ENCODE data around the gene ALDH1A2.

The ALDH1A2 gene

GRCh38 chr15:57923306-57923705 is 142.2 kb downstream of the ALDH1A2 start:
- POLR2A ChIA-PET = interaction anchor here (0.5 kb wide), 1 partner anchor 171 kb away, joined by 3 read pairs; no protein-coding TSS in a partner anchor
- H3K4me1 ChIP-seq (ENCODE audit: control extremely low read depth in 1 of 4, control insufficient read depth in 4 of 4, insufficient read depth in 4 of 4, low read length in 3 of 4) = no peaks in the 10 kb centered on the region
- no peaks in the 10 kb centered on the region for H3K9me3 ChIP-seq (ENCODE audit: control extremely low read depth in 1 of 5, control insufficient read depth in 4 of 5, insufficient read depth in 2 of 5, low read depth in 1 of 5, low read length in 4 of 5)
- no peak overlapping the region for H3K27ac ChIP-seq (ENCODE audit: insufficient read depth in 1 of 2, low read depth in 1 of 2, low read length in 2 of 2, poor library complexity in 1 of 2, severe bottlenecking in 2 of 2)
- no peaks in the 10 kb centered on the region for H3K36me3 ChIP-seq (ENCODE audit: control insufficient read depth in 4 of 4, insufficient read depth in 4 of 4, low read length in 3 of 4)
- WGBS (ENCODE audit: insufficient coverage) = no CpG with 5 or more reads among the region's 1 CpG
- H3K27me3 ChIP-seq (replicated peaks in 2 of 5; ENCODE audit: control insufficient read depth in 4 of 5, insufficient read depth in 5 of 5, low read length in 4 of 5) = peaks cover 0 to 14% (median 10%) of the 10 kb centered on the region in 5 experiments
- CTCF ChIA-PET = no interaction called here
- no peak for DNase-seq
- H3K4me3 ChIP-seq (ENCODE audit: control insufficient read depth in 1 of 7, extremely low read depth in 1 of 7, insufficient read depth in 4 of 7, low read depth in 2 of 7, low read length in 6 of 7) = no peak overlapping the region

GRCh38 chr15:57922776-57923175 is 142.7 kb downstream of the ALDH1A2 start:
- no peak for DNase-seq
- no peaks in the 10 kb centered on the region for H3K4me1 ChIP-seq (ENCODE audit: control extremely low read depth in 1 of 4, control insufficient read depth in 4 of 4, insufficient read depth in 4 of 4, low read length in 3 of 4)
- POLR2A ChIA-PET = interaction anchor here (0.5 kb wide), 1 partner anchor 171 kb away, joined by 3 read pairs; no protein-coding TSS in a partner anchor
- H3K36me3 ChIP-seq (ENCODE audit: control insufficient read depth in 4 of 4, insufficient read depth in 4 of 4, low read length in 3 of 4) = no peaks in the 10 kb centered on the region
- H3K27me3 ChIP-seq (replicated peaks in 2 of 5; ENCODE audit: control insufficient read depth in 4 of 5, insufficient read depth in 5 of 5, low read length in 4 of 5) = peaks cover 0 to 14% (median 10%) of the 10 kb centered on the region in 5 experiments
- H3K4me3 ChIP-seq (ENCODE audit: control insufficient read depth in 1 of 7, extremely low read depth in 1 of 7, insufficient read depth in 4 of 7, low read depth in 2 of 7, low read length in 6 of 7) = no peak overlapping the region
- CTCF ChIA-PET = no interaction called here
- WGBS (ENCODE audit: insufficient coverage) = 88% methylated on average over 3 of the region's 5 CpGs
- no peak overlapping the region for H3K27ac ChIP-seq (ENCODE audit: insufficient read depth in 1 of 2, low read depth in 1 of 2, low read length in 2 of 2, poor library complexity in 1 of 2, severe bottlenecking in 2 of 2)
- H3K9me3 ChIP-seq (ENCODE audit: control extremely low read depth in 1 of 5, control insufficient read depth in 4 of 5, insufficient read depth in 2 of 5, low read depth in 1 of 5, low read length in 4 of 5) = peaks cover 0 to 4% (median 0%) of the 10 kb centered on the region in 5 experiments

GRCh38 chr15:57921371-57921770 is 144.1 kb downstream of the ALDH1A2 start:
- Histone ChIP-seq H3K9me3 (ENCODE audit: control extremely low read depth in 1 of 5, control insufficient read depth in 4 of 5, insufficient read depth in 2 of 5, low read depth in 1 of 5, low read length in 4 of 5) (peaks cover 0 to 4% (median 0%) of the 10 kb centered on the region in 5 experiments), H3K27ac (ENCODE audit: insufficient read depth in 1 of 2, low read depth in 1 of 2, low read length in 2 of 2, poor library complexity in 1 of 2, severe bottlenecking in 2 of 2) (no peak overlapping the region), H3K27me3 (replicated peaks in 2 of 5; ENCODE audit: control insufficient read depth in 4 of 5, insufficient read depth in 5 of 5, low read length in 4 of 5) (peaks cover 0 to 14% (median 6%) of the 10 kb centered on the region in 5 experiments), H3K4me1 (ENCODE audit: control extremely low read depth in 1 of 4, control insufficient read depth in 4 of 4, insufficient read depth in 4 of 4, low read length in 3 of 4) (no peaks in the 10 kb centered on the region), H3K36me3 (ENCODE audit: control insufficient read depth in 4 of 4, insufficient read depth in 4 of 4, low read length in 3 of 4) (no peaks in the 10 kb centered on the region), H3K4me3 (ENCODE audit: control insufficient read depth in 1 of 7, extremely low read depth in 1 of 7, insufficient read depth in 4 of 7, low read depth in 2 of 7, low read length in 6 of 7) (no peak overlapping the region)
- CTCF ChIA-PET = no interaction called here
- DNase-seq = no peak
- POLR2A ChIA-PET = no interaction called here
- WGBS (ENCODE audit: insufficient coverage) = no CpG with 5 or more reads among the region's 2 CpGs

- ChIA-PET CTCF (no interaction called here), POLR2A (no interaction called here)
- no peak overlapping the region for H3K27ac ChIP-seq (ENCODE audit: insufficient read depth in 1 of 2, low read depth in 1 of 2, low read length in 2 of 2, poor library complexity in 1 of 2, severe bottlenecking in 2 of 2)
- no peaks in the 10 kb centered on the region for H3K36me3 ChIP-seq (ENCODE audit: control insufficient read depth in 4 of 4, insufficient read depth in 4 of 4, low read length in 3 of 4)
- H3K27me3 ChIP-seq (replicated peaks in 2 of 5; ENCODE audit: control insufficient read depth in 4 of 5, insufficient read depth in 5 of 5, low read length in 4 of 5) = peaks cover 0 to 14% (median 8%) of the 10 kb centered on the region in 5 experiments
- H3K9me3 ChIP-seq (ENCODE audit: control extremely low read depth in 1 of 5, control insufficient read depth in 4 of 5, insufficient read depth in 2 of 5, low read depth in 1 of 5, low read length in 4 of 5) = peaks cover 0 to 4% (median 0%) of the 10 kb centered on the region in 5 experiments
- no peaks in the 10 kb centered on the region for H3K4me1 ChIP-seq (ENCODE audit: control extremely low read depth in 1 of 4, control insufficient read depth in 4 of 4, insufficient read depth in 4 of 4, low read length in 3 of 4)
- H3K4me3 ChIP-seq (ENCODE audit: control insufficient read depth in 1 of 7, extremely low read depth in 1 of 7, insufficient read depth in 4 of 7, low read depth in 2 of 7, low read length in 6 of 7) = no peak overlapping the region
- no peak for DNase-seq
- WGBS (ENCODE audit: insufficient coverage) = 92% methylated on average over 2 of the region's 5 CpGs
These were observed 144.6 kb downstream of the ALDH1A2 start for GRCh38 chr15:57920911-57921310.

GRCh38 chr15:57919754-57920153 is 145.8 kb downstream of the ALDH1A2 start:
- H3K27me3 ChIP-seq (replicated peaks in 2 of 5; ENCODE audit: control insufficient read depth in 4 of 5, insufficient read depth in 5 of 5, low read length in 4 of 5) = peaks cover 0 to 11% (median 9%) of the 10 kb centered on the region in 5 experiments
- no peak overlapping the region for H3K4me3 ChIP-seq (ENCODE audit: control insufficient read depth in 1 of 7, extremely low read depth in 1 of 7, insufficient read depth in 4 of 7, low read depth in 2 of 7, low read length in 6 of 7)
- CTCF ChIA-PET = no interaction called here
- no peak overlapping the region for H3K27ac ChIP-seq (ENCODE audit: insufficient read depth in 1 of 2, low read depth in 1 of 2, low read length in 2 of 2, poor library complexity in 1 of 2, severe bottlenecking in 2 of 2)
- POLR2A ChIA-PET = interaction anchor here (0.6 kb wide), 1 partner anchor 61 kb away, joined by 4 read pairs; no protein-coding TSS in a partner anchor
- no peaks in the 10 kb centered on the region for H3K36me3 ChIP-seq (ENCODE audit: control insufficient read depth in 4 of 4, insufficient read depth in 4 of 4, low read length in 3 of 4)
- H3K9me3 ChIP-seq (ENCODE audit: control extremely low read depth in 1 of 5, control insufficient read depth in 4 of 5, insufficient read depth in 2 of 5, low read depth in 1 of 5, low read length in 4 of 5) = peaks cover 0 to 4% (median 0%) of the 10 kb centered on the region in 5 experiments
- DNase-seq = no peak
- H3K4me1 ChIP-seq (ENCODE audit: control extremely low read depth in 1 of 4, control insufficient read depth in 4 of 4, insufficient read depth in 4 of 4, low read length in 3 of 4) = no peaks in the 10 kb centered on the region
- 94% methylated on average over 2 of the region's 2 CpGs for WGBS (ENCODE audit: insufficient coverage)

- Histone ChIP-seq H3K27me3 (replicated peaks in 2 of 5; ENCODE audit: control insufficient read depth in 4 of 5, insufficient read depth in 5 of 5, low read length in 4 of 5) (peaks cover 0 to 11% (median 9%) of the 10 kb centered on the region in 5 experiments), H3K9me3 (ENCODE audit: control extremely low read depth in 1 of 5, control insufficient read depth in 4 of 5, insufficient read depth in 2 of 5, low read depth in 1 of 5, low read length in 4 of 5) (peaks cover 0 to 4% (median 0%) of the 10 kb centered on the region in 5 experiments), H3K4me3 (ENCODE audit: control insufficient read depth in 1 of 7, extremely low read depth in 1 of 7, insufficient read depth in 4 of 7, low read depth in 2 of 7, low read length in 6 of 7) (no peak overlapping the region), H3K36me3 (ENCODE audit: control insufficient read depth in 4 of 4, insufficient read depth in 4 of 4, low read length in 3 of 4) (no peaks in the 10 kb centered on the region), H3K27ac (ENCODE audit: insufficient read depth in 1 of 2, low read depth in 1 of 2, low read length in 2 of 2, poor library complexity in 1 of 2, severe bottlenecking in 2 of 2) (no peak overlapping the region), H3K4me1 (ENCODE audit: control extremely low read depth in 1 of 4, control insufficient read depth in 4 of 4, insufficient read depth in 4 of 4, low read length in 3 of 4) (no peaks in the 10 kb centered on the region)
- no peak for DNase-seq
- POLR2A ChIA-PET = no interaction called here
- CTCF ChIA-PET = no interaction called here
- 69% methylated on average over 6 of the region's 8 CpGs for WGBS (ENCODE audit: insufficient coverage)
These were observed 147.5 kb downstream of the ALDH1A2 start for GRCh38 chr15:57917998-57918397.

GRCh38 chr15:57916695-57917094 is 148.8 kb downstream of the ALDH1A2 start:
- POLR2A ChIA-PET = no interaction called here

More at GRCh38 chr15:57916695-57917094, 148.8 kb downstream of the ALDH1A2 start:
- H3K36me3 ChIP-seq (ENCODE audit: control insufficient read depth in 4 of 4, insufficient read depth in 4 of 4, low read length in 3 of 4) = no peaks in the 10 kb centered on the region
- CTCF ChIA-PET = no interaction called here
- H3K27ac ChIP-seq (ENCODE audit: insufficient read depth in 1 of 2, low read depth in 1 of 2, low read length in 2 of 2, poor library complexity in 1 of 2, severe bottlenecking in 2 of 2) = no peak overlapping the region
- H3K9me3 ChIP-seq (ENCODE audit: control extremely low read depth in 1 of 5, control insufficient read depth in 4 of 5, insufficient read depth in 2 of 5, low read depth in 1 of 5, low read length in 4 of 5) = peaks cover 0 to 4% (median 0%) of the 10 kb centered on the region in 5 experiments
- peaks cover 0 to 12% (median 8%) of the 10 kb centered on the region in 5 experiments for H3K27me3 ChIP-seq (replicated peaks in 2 of 5; ENCODE audit: control insufficient read depth in 4 of 5, insufficient read depth in 5 of 5, low read length in 4 of 5)
- WGBS (ENCODE audit: insufficient coverage) = 98% methylated on average over 4 of the region's 8 CpGs
- no peaks in the 10 kb centered on the region for H3K4me1 ChIP-seq (ENCODE audit: control extremely low read depth in 1 of 4, control insufficient read depth in 4 of 4, insufficient read depth in 4 of 4, low read length in 3 of 4)
- no peak overlapping the region for H3K4me3 ChIP-seq (ENCODE audit: control insufficient read depth in 1 of 7, extremely low read depth in 1 of 7, insufficient read depth in 4 of 7, low read depth in 2 of 7, low read length in 6 of 7)
- DNase-seq = no peak
